Measurements from ENCODE around the gene ASTN2.

GRCh38 chr9:116939614-116940013 is 475.2 kb downstream of the ASTN2 start:
- TF ChIP-seq EP300 (IDR thresholded peaks at IDR 0.05; ENCODE audit: low read depth) (no peak), CTCF (IDR thresholded peaks at IDR 0.05) (no peak), POLR2A (IDR thresholded peaks at IDR 0.05) (no peak), POLR2AphosphoS5 (IDR thresholded peaks at IDR 0.05) (no peak)

Data from transverse colon (tissue), 4 donors.